IPS-15b (cell line): ENCODE measurements around the gene CFAP299.

Experiments
- H3K27me3 ChIP-seq: one replicate; pipeline ENCODE4 v1.6.1; 2013; ENCODE audit warnings: low read length; ENCODE audit not compliant: control insufficient read depth, insufficient read depth
- H3K36me3 ChIP-seq: one replicate; pipeline ENCODE4 v1.6.1; 2013; ENCODE audit warnings: low read length; ENCODE audit not compliant: control insufficient read depth, insufficient read depth
- H3K4me1 ChIP-seq: one replicate; pipeline ENCODE4 v1.6.1; 2013; ENCODE audit warnings: mild to moderate bottlenecking, low read length; ENCODE audit not compliant: control insufficient read depth, insufficient read depth
- H3K4me3 ChIP-seq: one replicate; pipeline ENCODE4 v1.5.1; 2013; ENCODE audit warnings: low read depth, low read length
- H3K9ac ChIP-seq: one replicate; pipeline ENCODE4 v1.6.1; 2013; ENCODE audit warnings: low read depth, mild to moderate bottlenecking, low read length
- H3K9me3 ChIP-seq: one replicate; pipeline ENCODE4 v1.6.1; 2013; ENCODE audit warnings: mild to moderate bottlenecking, low read length; ENCODE audit not compliant: control insufficient read depth, insufficient read depth

The CFAP299 gene

DNA sequence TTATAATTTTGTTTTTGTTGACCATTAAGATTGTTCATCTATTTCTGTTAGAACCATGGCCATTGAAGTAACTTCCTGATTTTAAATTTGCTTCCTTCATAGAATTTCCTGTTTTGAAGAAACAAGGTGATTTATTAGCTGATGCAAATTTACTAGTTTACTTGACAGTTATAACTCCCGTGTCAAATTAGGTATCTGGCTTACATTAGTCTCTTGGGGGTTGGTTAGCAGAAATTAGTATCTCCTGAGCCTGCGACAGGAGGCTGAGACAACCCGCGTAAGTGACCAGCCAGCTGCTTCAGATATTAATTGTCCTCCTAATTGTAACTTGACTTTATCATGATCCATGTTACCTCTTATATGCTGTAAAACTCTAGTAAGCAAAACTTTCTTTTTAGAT, 154.3 kb downstream of the CFAP299 start:
- Histone ChIP-seq H3K9ac (no peak overlapping the region), H3K36me3 (no peaks in the 10 kb centered on the region), H3K4me3 (no peak overlapping the region), H3K9me3 (no peaks in the 10 kb centered on the region), H3K27me3 (no peaks in the 10 kb centered on the region), H3K4me1 (peaks cover 3% of the 10 kb centered on the region)

DNA sequence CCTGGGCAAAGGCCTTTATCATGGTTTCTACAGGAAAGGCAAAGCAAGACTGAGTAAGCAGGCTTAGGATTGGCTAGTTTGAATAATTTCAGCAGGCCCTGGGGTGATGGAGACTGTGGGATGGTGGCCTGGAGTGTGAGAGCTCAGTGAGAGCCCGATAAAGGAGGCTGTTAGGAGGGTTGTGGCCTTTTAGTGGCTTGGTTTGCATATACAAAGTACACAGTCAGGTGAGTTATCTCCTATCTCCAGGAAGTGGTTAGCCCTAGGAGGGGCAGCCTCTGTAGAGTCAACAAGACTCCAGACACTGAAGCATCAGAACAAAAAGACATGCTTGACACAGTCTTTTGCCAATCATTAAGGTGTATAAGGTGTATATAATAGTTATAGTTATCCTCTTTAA, 157.2 kb downstream of the CFAP299 start:
- Histone ChIP-seq H3K36me3 (no peaks in the 10 kb centered on the region), H3K27me3 (no peaks in the 10 kb centered on the region)

DNA sequence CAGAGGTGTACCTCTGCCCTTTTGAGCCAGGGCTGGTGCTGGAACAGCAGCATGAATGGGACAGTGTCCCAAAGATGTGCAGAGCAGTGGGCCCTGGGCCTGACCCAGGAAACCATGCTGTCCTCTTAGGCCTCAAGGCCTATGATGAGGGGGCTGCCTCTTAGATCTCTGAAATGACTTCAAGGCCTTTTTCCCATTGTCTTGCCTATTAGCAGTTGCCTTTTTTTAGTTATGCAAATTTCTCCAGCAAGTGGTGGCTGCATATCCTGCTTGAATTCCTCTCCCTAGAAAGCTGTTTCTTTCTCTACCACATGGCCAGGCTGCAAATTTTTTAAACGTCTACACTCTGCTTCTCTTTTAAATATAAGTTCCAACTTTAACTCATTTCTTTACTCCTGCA, 160.3 kb downstream of the CFAP299 start:
- Histone ChIP-seq H3K4me3 (no peak overlapping the region), H3K36me3 (no peaks in the 10 kb centered on the region), H3K27me3 (no peaks in the 10 kb centered on the region), H3K9me3 (peaks cover 4% of the 10 kb centered on the region), H3K4me1 (no peaks in the 10 kb centered on the region), H3K9ac (no peak overlapping the region)

More for the DNA sequence above, 157.2 kb downstream of the CFAP299 start:
- H3K4me1 ChIP-seq = no peaks in the 10 kb centered on the region
- H3K4me3 ChIP-seq = no peak overlapping the region
- no peak overlapping the region for H3K9ac ChIP-seq
- peaks cover 4% of the 10 kb centered on the region for H3K9me3 ChIP-seq

DNA sequence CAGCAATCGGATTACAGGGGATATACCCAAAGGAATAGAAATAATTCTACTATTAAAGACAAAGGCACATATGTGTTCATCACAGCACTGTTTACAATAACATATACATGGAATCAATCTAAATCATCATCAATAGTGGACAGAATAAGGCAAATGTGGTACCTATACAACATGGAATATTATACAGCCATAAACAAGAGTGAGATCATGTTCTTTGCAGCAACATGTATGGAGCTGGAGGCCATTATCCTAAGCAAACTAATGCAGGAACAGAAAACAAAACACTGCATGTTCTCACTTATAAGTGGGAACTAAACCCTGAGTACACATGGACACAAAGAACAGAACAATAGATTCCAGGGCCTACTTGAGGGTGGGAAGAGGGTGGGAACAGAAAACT, 163.2 kb downstream of the CFAP299 start:
- Histone ChIP-seq H3K27me3 (no peaks in the 10 kb centered on the region), H3K4me3 (no peak overlapping the region), H3K36me3 (no peaks in the 10 kb centered on the region), H3K9ac (no peak overlapping the region), H3K4me1 (no peaks in the 10 kb centered on the region), H3K9me3 (peaks cover 4% of the 10 kb centered on the region)

DNA sequence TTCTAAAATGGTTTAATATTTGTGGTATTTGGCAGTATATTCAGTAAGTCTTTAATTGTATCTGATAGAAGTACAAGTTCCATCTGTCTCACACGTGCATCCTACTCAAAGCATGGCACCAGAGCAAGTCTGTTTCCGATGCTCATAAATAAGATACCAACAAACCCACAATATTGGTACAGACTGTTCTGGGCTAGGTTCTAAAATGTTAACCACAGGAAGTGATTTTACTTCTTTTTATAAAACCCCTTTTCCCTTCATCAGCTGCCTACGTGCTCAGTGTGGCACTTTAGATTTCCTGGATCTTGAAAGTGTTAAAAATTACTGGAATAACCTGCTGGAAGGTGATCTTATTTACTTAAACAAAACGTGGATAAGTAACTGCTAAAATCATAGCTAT, 165.1 kb downstream of the CFAP299 start:
- H3K9me3 ChIP-seq = peaks cover 4% of the 10 kb centered on the region
- H3K36me3 ChIP-seq = no peaks in the 10 kb centered on the region
- no peaks in the 10 kb centered on the region for H3K27me3 ChIP-seq
- no peaks in the 10 kb centered on the region for H3K4me1 ChIP-seq
- H3K9ac ChIP-seq = no peak overlapping the region
- H3K4me3 ChIP-seq = no peak overlapping the region

DNA sequence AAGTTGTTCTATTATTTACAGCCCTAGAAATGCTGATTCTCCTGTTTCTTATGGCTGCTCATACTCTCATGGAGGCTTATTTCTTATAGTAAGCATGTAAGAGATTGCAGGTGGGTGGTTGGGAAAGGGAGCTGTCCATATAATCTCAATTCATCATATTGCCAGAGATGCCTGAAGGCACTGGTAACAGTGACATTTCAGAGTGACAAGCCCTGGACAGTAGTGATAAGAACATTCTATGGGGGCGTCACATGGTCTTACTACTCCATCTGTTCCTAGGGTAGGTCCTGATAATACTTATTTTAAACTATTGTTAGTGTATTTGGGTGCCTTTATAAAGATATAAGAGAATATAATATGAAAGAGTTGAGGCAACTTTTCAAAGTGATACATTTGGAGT, 171.5 kb downstream of the CFAP299 start:
- Histone ChIP-seq H3K27me3 (no peaks in the 10 kb centered on the region), H3K9me3 (no peaks in the 10 kb centered on the region)

DNA sequence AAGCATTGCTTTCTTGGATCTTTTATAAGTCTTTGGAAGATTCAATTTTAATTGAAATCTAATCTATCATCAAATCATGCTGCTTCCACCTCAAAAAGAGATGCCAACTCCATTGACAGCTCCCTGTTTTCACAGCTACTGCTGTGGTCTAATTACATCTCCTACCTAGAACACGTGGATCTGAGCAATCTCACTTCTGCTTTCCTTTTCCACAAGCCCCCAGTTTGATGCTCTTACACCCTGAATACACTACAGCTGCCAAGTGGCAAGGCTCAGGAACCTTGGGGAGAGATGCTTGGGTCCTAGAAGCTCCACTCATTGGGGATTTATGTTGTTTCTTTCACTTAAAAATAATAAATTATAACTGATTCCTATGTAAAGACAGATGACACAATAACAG, 172.0 kb downstream of the CFAP299 start:
- no peak overlapping the region for H3K4me3 ChIP-seq
- H3K36me3 ChIP-seq = no peaks in the 10 kb centered on the region
- H3K27me3 ChIP-seq = no peaks in the 10 kb centered on the region
- H3K9me3 ChIP-seq = no peaks in the 10 kb centered on the region
- no peak overlapping the region for H3K9ac ChIP-seq
- H3K4me1 ChIP-seq = no peaks in the 10 kb centered on the region

More for the DNA sequence above, 171.5 kb downstream of the CFAP299 start:
- no peak overlapping the region for H3K9ac ChIP-seq
- H3K36me3 ChIP-seq = no peaks in the 10 kb centered on the region
- no peak overlapping the region for H3K4me3 ChIP-seq
- no peaks in the 10 kb centered on the region for H3K4me1 ChIP-seq

DNA sequence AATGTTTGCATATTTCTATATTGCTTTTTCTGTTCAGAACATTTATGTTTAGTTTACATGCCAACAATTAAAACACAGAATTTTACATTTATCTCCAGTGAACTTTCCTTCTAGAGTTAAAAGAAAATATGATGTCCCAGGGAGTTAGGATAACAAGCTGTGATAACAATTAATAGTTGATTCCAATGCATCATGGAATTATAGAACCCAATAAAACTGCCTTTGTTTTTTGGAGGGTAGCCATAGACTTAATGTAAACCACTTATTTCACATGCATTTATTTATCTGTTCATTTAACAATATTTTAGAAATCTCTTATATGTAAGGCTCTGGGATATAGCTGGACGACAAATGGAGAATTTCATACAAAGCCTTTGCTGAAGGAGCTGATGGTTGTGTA, 180.0 kb downstream of the CFAP299 start:
- H3K9ac ChIP-seq = no peak overlapping the region
- no peak overlapping the region for H3K4me3 ChIP-seq
- H3K4me1 ChIP-seq = no peaks in the 10 kb centered on the region
- H3K27me3 ChIP-seq = no peaks in the 10 kb centered on the region
- H3K9me3 ChIP-seq = no peaks in the 10 kb centered on the region
- H3K36me3 ChIP-seq = no peaks in the 10 kb centered on the region

DNA sequence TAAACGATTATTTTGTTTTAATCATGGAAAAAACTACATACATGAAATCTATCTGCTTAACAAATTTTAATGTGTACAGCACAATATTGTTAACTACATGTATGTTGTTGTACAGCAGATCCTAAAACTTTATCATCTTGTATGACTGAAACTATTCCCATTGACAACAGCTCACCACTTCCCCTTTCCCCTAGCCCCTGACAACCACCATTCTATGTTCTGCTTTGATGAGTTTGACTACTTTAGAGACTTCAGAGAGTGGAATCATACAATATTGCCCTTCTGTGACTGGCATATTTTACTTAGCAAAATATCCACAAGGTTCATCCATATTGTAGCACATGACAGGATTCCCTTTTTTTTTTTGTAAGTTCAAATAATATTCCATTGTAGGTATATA, 185.9 kb downstream of the CFAP299 start:
- Histone ChIP-seq H3K27me3 (no peaks in the 10 kb centered on the region), H3K36me3 (no peaks in the 10 kb centered on the region), H3K4me3 (no peak overlapping the region), H3K4me1 (no peaks in the 10 kb centered on the region), H3K9ac (no peak overlapping the region), H3K9me3 (no peaks in the 10 kb centered on the region)

DNA sequence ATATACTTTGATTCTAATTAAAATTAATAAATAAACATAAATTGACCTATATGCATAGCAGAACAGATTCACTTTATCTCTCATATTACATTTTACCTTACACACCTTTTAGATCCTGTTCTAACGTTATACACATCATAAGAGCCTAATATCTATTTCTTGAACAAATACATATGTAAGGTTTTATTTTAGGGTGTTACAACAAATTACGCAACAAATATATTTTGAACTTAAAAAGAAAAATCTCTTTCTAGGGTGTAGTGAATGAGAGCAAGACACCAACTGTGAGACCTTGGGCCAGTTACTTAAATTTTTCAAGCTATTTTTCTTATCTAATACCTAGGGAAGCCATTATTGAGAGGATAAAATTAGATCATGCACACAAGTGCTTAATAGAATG, 191.2 kb downstream of the CFAP299 start:
- H3K27me3 ChIP-seq = no peaks in the 10 kb centered on the region
- no peak overlapping the region for H3K9ac ChIP-seq
- no peaks in the 10 kb centered on the region for H3K9me3 ChIP-seq
- H3K4me1 ChIP-seq = no peaks in the 10 kb centered on the region
- no peaks in the 10 kb centered on the region for H3K36me3 ChIP-seq
- no peak overlapping the region for H3K4me3 ChIP-seq

DNA sequence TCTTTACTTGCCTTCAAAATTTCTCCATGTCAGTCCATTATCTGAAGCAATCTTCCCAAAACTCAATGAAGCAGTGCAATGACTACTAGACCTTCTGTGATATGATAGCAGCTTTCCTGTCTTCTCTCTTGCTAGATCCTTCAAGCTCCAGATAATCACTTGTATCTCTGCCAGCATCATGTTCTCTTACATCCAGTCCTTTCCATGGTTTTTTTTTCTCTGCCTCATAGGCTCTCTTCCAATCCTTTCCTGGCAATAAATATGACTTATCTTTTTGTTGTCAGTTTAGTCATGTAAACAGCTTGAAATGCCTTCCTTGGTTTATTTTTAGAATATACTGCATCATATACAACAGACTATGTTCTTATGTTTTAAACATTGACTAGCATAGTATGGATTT, 193.5 kb downstream of the CFAP299 start:
- peaks cover 9% of the 10 kb centered on the region for H3K4me1 ChIP-seq
- H3K9me3 ChIP-seq = no peaks in the 10 kb centered on the region
- H3K9ac ChIP-seq = no peak overlapping the region
- H3K36me3 ChIP-seq = no peaks in the 10 kb centered on the region
- H3K27me3 ChIP-seq = no peaks in the 10 kb centered on the region
- no peak overlapping the region for H3K4me3 ChIP-seq

DNA sequence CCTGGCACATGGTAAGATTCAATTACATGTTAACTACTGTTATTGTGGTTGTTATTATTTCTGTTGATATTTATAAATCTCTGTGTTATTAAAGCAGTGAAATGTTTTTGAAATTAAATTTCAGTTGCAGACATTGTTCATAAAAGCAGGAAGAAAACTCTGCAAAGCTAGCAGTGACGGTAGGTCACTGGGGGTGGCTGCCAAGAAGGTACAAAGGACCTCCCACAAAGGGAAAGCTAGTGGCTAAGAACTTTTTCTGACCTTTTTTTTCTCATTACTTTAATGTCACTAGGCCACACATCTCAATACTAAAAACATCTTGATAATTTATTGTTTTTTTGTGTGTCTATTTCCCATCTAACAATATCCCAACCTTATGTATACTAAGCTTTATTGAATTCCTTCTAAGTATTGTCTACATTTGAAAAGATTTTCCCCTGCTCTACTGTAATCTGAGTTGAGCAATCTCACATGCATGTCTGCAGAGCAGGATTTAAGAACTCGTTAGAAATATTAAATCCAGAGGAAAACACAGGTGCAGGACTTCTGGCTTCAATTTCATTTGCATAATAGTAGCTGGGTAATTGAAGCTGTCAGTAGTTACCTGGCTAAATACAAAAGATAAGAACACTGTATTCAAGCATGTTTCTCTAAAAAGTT, 197.3 kb downstream of the CFAP299 start:
- Histone ChIP-seq H3K4me1 (peaks cover 9% of the 10 kb centered on the region), H3K9ac (no peak overlapping the region), H3K9me3 (no peaks in the 10 kb centered on the region), H3K4me3 (no peak overlapping the region), H3K36me3 (no peaks in the 10 kb centered on the region), H3K27me3 (no peaks in the 10 kb centered on the region)
